HG02759 (cell line): ENCODE data around the gene COL9A3.

ENCODE experiments used
- ATAC-seq: cut with Tn5 transposase; IDR thresholded peaks from one replicate; pipeline ENCODE4 v1.9.1; 2021; ENCODE audit warnings: mild to moderate bottlenecking, moderate library complexity; ENCODE audit not compliant: unreplicated experiment

The COL9A3 gene

DNA sequence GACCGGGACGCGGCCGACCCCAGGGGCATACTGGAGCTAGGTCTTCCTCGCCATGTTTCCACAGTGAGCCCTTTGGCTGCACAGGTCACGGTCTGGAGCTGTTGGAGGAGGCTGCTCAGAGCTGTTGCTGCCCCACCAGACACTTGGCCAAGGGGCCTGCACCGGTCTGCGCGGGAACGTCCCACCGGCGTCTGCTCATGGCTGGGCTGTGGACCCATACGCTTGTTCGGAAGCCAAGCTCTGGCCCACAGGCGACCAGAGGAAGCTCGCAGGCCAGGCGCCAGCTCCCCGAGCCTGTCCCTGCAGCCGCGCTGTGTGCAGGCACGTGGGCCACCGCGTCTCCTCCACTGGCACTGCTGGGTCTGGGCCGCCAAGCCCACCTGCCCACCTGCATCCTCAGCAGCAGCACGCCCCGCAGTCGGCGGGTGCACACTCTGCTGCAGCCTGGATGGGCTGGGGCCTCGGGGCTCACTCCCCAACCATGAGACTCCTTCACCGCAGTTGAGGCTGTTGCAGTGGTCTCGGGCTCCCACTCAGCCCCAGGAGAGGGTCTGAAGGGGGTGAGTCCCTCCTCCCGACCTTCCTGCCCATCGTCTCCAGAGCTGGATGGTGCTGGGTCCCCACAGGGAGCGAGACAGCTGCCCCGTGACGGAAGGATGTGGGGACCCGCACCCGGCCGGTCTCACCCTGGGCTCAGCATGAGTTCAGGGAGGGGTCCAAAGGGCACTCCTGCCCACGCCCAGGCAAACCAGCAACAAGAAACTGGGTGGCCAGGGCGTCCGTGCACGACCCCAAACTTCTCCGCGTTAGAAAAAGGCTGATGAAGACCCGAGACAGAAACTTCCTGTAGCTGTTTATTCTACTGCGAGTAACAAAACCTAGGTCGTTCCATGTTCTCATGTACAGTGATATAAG, 60.3 kb downstream of the COL9A3 start:
- ATAC-seq = no peak

DNA sequence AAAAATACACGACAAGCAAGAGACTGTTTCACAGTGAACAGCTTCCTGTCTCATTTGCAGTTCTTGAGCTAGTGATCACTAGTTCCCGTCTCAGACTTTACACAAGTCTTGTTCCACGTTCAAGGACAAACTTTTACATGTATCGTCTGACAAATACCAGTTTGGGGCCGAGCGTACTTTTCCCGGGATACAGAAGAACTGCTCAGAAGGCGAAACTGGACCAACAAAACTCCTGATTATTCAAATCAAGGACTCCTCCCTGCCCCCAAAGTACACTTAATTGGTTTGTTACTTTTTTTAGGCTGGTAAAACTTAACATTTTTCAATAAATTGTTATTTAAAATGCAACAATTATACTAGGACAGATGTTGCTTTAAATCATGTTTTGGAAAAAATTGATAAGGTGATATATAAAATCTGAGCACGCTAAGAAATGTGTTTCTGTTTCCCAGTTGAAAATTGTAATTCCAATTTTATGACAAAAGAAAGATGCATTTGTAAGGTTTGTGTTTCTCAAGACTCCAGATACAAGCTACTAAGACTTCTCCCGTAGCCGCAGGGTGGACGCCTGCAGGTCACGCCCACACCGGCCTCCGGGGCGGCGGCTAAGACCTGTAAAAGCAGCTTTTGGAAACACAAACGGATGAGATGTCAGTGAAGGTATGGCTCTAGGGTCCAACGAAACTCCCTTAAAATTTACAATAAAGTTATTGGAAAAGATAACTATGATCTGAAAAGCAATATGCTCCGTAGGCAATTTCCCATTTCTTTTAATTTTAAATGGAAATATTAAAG, 61.6 kb downstream of the COL9A3 start:
- no peak for ATAC-seq

DNA sequence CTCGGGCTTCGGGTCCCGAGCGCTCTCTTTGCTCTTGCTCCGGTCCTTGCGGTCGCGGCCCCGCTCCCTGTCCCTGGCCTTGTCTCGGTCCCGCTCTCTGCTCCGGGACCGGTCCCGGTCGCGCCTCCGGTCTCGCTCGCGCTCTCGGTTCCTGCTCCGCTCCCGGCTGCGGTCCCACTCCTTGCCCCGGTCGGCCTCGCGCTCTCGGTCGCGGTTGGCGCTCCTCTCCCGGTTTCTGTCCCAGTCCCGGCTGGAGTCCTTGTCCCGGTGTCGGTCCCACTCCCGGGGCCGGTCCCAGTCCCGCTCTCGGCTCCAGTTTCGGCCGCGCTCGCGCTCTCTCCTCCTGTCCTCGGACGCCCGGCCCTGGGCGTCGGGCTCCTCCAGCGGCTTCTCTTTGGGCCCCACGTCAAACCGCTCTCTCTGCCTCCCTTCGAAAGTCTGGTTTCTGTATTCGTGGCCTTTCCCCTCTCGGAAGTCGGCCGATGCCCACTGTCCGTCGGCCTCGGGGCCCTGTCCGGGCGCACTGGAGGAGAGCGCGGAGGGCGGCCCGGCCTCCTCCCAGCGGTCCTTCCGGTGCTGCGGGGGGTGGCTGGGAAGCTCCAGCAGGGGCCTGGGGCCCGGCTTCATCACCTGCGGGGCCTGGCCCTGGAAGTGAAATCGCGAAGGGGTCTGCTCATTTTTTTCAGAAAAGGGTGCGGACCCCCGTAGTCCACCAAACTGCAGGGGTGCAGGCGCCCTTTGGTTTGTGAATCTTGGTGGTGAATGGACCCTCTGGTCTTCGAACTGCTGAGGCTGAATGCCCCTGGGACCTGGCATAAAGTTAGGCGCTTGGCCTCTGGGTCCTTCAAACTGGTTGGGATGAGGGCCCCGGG, 62.7 kb downstream of the COL9A3 start:
- ATAC-seq = no peak

DNA sequence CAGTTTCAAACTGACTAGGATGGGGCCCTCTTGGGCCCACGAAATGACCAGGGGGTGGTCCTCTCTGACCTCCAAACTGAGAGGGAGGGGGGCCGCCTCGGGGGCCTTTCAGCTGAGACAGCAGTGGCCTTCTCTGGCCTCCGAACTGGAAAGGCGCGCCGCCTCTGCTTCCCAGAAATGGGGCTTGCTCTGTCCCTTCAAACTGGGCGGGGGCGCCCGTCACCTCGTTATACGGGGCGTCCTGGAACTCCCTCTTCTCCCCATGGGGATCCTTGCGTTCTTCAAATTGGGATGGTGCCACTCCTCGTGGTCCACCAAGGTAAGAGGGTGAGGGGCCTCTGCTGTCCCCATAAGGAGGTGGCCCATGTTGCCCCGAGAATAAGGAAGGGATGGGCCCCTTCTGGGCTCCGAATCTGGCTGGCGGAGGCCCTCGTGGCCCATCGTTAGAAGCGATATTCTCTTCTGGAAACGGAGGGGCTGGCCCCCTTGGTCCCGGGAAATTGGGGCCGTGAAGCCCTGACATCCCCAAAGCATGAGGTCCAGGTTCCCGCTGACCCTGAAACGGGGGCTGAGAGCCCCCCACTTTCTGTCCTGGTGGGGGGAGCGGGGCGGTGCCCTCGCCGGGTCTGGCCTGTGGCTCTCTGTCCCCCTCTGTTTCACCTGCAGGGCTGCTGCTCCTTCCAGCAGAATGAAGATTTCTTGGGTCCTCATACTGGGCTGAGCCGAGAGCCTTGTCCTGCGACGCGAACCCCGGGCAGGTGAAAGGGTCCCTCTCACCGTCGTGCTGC, 63.5 kb downstream of the COL9A3 start:
- ATAC-seq = no peak

DNA sequence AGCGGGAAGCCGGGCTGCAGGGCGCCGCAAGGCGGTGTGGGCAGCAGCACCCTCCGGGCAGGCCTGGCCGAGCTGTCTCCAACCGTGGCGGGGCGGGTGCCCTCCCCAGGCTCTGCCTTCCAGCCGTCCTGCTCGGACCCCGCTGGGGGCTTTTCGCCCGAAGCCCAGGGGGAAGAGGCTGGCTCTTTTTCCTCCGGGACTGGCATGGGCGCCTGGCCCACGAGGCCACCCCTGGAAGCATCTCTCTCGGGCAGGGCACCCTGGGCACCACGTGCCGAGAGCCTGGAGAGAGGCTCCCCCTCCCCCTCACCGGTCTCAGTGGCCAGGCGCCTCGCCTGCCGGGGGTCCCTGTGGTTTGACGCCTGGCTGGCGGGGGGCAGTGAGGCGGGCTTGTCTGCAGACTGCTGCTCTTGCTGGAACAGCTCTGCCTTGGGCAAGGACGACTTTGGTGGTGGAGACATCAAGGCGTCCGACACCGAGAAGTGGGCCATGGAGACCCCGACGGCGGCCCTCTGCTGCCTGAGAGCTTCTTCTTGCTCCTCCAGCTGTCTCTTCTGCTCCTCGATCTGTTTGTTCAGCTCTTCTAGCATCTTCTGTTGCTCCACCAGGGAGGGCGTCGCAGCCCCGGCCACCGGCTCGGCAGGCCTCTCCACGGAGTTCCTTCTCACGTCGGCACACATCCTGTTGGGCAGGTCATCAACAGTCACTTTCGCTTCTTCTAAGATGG, 64.2 kb downstream of the COL9A3 start:
- no peak for ATAC-seq

DNA sequence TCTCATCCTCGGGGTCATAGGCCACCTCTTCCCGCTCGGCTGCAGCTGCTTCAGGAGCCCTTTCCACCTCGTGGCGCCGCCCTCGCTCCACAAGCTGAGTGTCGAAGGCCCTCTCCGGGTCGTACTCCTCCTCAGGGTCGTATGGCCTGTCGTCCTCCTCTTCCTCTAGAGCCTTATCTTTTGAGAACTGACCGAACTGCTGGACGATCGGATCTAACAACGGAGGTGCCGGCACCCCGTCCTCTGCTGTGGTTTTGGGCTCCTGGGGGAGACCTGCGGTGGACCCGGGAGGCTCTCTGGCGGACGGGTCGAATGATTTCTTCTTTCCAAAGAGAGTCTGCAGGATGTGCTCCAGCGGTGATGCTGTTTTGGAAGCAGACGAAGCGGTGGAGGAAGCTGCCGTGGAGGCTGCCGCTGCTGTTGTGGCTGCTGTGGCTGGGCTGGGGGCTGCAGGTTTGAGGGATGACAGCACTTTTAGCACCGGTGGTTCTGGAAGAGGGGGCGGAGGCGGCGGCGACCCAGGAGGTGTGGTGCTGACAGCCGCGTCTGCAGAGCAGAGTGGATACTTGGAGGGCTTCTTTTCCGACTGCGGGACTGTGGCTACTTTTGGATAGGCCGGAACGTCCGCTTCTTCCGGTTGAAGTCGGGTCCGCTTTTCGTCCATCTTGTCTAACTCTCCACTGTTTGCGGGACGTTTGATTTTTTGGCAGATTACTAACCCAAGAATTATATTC, 65.0 kb downstream of the COL9A3 start:
- no peak for ATAC-seq

DNA sequence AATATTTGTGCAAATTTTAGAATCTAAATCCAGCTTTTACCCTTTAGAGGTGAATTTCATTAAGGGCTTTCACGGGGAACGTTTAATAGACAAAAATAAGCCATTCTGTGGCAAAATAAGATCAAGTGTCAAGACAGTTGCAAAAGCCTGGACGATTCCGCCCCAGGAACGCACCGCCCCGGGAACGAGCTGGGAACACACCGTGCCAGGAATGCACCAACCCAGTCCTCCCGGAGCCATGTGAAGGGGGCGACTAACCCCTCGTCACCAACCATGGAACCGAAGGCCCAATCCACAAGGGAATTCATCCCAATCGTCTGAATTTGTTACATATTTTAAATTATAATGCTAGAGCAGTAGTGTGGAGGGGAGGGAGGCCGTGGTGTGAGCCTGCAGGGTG, 65.6 kb downstream of the COL9A3 start:
- no peak for ATAC-seq

DNA sequence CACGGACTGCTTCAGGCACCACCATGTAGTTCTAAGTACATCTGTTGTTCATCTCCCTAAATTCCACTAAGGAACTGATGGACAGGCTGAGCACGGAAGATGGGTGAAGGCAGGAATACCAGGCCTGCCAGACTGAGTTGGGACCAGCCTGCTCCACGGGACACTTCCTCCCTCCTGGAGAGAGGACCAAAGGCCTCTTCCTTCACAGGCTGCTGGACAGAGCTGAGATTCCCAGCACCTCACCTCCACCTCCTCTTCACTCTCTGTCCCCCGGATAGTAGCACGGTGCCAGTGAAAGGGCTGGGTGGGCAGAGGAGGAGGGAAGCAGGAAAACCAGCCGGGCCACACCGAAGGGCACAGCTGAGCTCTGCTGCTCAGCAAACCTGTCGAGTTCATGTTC, 67.7 kb downstream of the COL9A3 start:
- ATAC-seq = no peak

DNA sequence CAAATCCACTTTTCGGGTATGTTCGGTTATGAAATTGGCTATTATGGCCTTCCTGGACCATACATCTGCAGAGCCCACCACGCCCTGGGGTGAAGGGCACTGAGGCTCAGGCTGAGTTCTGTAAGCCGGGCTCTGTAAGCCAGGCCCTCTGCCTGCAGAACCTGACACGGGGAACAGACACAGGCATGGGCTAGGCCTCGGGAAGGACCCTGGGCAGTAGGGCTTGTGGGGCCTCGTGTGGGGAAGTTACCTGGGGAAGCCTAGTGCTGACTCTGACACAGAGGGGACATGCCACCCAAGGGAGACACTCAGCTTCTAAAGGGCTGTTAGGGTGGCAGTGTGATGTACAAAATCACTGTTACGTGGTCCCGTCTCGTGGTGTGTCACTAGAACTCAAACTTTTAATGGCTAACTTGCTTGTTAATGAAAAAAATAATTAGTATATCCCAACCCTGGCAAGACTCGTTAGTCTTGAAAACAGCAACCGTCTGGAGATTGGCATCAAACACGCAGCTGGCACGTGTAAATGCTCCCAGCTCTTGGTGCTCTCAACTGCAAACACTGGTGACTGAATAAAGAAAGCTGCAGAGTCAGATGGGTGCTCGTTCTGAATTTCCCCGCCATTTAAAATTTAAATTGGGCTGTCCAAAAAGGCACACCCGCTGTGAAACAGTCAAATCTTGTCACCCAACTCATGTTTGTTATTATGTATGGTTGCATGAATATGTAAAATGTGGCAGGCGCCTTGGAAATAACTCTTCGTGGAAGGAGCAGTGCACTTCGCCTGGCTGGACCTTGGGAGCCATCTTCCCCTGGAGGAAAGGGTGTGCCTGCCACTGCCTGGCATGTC, 68.4 kb downstream of the COL9A3 start:
- ATAC-seq = no peak

DNA sequence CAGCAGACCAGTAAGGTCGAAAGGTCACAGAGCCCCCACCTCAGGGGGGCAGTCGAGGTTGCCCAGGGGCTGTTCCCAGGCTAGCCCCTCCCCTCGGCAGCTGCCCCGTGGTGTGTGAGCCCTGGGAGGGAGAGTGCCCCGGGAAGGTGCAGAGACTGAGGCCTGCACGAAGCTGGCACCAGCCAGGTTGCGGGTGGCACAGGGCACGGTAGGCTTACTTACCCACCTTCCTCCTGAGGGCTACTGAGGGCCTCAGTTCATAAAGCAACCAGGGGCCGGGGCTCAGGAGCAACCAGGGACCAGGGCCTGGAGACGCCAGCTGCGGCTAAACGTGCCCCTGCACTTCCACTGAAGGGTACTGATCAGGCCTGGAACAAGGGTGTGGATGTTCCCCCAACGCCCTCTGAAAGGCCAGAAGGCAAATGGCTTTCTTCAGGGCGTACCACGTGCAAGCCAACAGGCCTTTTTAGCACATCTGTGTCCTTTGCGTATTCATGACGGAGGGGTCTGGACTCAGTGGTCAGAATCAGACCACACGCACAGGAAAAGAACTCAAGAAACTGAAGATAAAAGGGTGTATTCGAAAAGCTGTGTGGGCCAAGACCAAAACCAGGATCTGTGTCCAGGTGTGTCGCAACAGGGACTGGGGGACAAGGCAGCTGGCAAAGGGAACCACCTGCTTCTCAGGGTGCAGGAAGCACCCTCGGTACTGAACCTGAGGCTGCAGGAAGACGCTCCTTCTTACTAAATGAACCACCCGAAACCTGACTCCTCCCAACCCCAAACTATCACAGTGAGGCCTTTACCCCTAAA, 69.3 kb downstream of the COL9A3 start:
- ATAC-seq = no peak

DNA sequence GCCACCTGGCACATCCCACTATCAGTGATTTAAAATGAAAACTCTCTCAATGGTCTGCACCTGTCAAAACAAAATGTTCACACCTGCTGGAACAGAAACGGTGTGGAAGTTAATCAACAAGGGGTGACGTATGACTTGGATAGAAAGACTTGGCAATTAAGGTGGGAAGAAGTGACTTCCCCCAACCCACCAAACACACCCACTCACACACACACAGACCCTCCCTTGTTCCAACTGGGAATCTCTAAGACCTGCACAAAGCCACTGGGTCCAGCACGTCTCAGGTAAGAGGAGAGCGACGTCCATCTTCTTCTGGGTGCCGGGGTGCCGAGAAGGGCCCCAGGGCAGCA, 69.8 kb downstream of the COL9A3 start:
- no peak for ATAC-seq

DNA sequence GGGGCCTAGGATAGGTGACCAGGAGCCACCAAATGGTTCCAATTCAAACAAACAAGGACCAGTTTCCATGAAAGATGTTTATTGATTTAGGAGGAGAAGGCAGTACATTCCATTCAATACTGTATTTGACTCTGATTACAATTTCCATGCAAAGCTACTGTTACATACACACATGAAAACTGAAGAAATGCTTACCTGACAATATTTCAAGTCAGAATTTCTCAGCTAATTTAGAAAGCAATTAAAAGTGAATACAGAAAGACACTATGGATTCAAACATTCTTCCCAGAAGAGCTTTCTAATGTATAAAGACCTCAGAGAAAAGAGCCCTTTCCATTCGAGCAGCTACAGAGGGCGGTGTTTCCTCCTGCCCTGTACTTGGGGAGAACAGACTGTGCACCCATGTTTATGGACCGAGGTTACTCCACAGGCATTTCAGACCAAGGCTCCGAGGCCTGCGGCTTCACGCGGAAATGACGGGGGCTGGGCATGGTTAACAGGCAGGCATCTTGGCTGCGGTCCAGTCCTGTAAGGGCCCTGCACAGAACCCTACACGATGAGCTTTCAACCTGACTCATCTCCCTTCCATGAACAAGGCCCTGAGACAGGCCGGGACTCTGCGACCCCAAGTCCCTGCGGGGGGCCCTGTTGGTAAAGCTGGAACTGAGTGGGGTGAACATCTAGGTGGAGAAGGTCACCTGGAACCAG, 70.5 kb downstream of the COL9A3 start:
- no peak for ATAC-seq

DNA sequence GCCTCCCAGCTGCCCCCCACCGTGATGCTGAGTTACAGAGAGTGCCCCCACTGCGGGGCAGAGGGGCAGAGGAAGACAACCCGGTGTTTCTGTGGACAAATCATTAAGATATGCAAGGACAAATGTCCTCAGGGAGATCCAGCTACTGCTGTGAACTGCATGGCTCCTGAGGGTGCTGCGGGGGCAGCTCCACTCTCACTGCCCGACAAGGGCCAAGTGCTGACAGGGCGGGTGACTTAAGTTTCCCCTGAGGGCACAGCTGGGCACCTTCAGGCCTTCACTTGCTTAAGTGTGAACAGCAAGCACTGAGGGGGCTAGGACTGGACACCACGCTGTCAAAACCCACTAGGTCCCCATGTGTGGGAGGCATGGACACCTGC, 71.0 kb downstream of the COL9A3 start:
- ATAC-seq = no peak

DNA sequence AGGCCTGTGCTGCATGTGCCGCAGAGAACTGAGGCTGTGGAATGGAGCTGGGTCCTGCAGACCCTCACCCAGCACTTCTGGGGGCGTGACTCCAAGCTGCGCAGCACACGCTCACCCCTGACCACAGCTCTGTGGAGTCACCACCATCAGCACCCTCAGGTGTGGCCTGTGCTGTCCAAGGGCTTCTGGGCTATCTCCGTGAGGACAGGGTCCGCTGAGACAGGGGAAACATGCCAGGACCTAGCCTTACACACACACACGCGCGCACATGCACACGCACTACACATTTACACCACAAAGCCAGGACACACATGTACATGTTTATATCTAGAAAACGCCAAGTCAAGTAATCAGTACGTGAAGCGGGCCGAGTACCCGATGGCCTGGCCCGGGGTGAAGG, 71.6 kb downstream of the COL9A3 start:
- no peak for ATAC-seq

DNA sequence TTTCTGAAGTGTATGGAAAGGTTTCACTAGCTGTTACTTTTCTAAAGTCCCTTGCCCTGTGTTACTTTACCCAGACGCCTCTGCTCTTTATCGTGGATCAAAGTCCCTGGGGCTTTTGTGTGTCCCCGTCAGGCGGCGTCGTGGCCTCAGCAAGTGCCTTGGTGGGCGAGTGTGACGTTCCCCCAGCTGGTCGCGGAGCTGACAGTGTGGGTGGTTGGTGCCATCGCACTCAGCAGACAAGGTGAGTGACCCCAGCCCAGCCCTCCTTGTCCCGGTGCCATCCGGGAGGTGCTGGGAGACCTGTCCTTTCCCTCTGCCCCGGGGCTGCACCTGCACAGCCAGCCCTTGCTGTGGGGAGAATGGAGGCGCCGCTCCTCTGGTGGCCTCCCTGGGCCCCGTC, 72.1 kb downstream of the COL9A3 start:
- ATAC-seq = no peak

DNA sequence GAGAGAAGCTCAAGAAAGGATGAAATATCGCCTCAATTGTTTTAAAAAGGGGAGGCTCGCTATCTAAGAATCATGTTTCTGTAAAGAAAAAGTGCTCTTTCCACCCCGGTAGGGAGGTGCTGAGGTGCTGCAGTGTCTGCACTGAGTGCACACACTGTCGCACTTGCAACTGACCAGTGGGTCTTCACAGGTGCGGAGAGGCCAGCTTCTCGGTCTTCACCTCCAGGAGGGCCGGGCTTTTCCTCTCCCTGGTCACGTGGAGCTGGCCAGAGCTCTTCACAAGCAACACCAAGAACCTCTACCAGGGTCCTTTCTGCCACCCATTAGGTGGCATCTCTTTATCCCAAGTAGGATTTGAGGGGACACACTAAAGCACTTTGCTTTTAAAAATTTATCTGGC, 72.6 kb downstream of the COL9A3 start:
- ATAC-seq = no peak

DNA sequence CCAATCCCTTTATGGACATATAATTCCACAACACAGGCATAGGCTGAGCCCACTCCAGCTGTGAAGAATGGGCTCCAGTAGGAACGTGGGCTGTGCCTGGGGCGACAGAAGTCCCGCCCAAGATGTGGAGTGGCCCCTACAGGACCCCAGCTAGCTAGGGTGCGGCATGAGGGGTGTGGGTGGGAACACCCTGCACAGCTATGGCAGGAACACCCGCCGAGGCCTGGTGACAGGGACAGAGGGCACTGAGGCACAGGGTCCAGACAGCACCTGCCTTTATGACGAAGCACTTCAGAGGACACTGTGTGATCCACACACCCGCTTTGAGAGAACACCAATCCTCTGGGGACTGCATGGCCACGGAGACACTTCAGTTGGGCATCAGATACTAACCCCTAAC, 73.0 kb downstream of the COL9A3 start:
- no peak for ATAC-seq
